K562 (cell line): ENCODE measurements around the gene CLK4. TPM values are rescaled to one million over a fixed set of nuclear protein-coding genes. Genes with fewer than 3 reads are reported as not detected.

Source experiments
- SAP30 ChIP-seq: fragments of 200-600 bp; sonication (generic); IDR thresholded peaks from 2 replicates; pipeline ENCODE4 v1.6.1; 2012; ENCODE audit warnings: borderline replicate concordance, low read depth, mild to moderate bottlenecking, moderate library complexity, low read length, control low read depth, inconsistent platforms; ENCODE audit not compliant: insufficient read depth, poor library complexity, severe bottlenecking
- ZKSCAN1 ChIP-seq: fragments of 150-350 bp; IDR thresholded peaks from 2 replicates; pipeline ENCODE4 v1.6.1; 2016; ENCODE audit warnings: low read depth, low read length
- ZNF551 ChIP-seq: fragments of 250-450 bp; sonication (Bioruptor Pico); IDR thresholded peaks from 2 replicates; pipeline ENCODE4 v1.5.0; 2021; ENCODE audit warnings: mild to moderate bottlenecking, moderate library complexity
- polyA plus RNA-seq, 8 experiments: library from polyadenylated mRNA; depleted of rRNA in 4 of 8; stranded (reverse) in 5 of 8; unstranded in 3 of 8; fragments of >200 nt; fragmentation: Nextera tagmentation in 2 of 8; fragmentation: Illumina TruSeq in 1 of 8; extraction: Ambion mirVana in 2 of 8; extraction: Trizol in 1 of 8; gene quantifications; 2 replicates each; pipeline versions ENCODE4 v1.2.1 to v1.2.3, GENCODE V29; 2011 to 2014; ENCODE audit warnings: inconsistent platforms in 1 of 8, missing spikeins in 1 of 8
- total RNA-seq, 7 experiments: library from RNA; depleted of rRNA in 6 of 7; stranded (reverse); fragments of >200 nt in 6 of 7; fragmentation: Illumina TruSeq in 2 of 7; extraction: Trizol in 2 of 7; gene quantifications; 2 replicates each; pipeline versions ENCODE4 v1.2.1 to v1.2.3, GENCODE V29; 2011 to 2021; ENCODE audit warnings: low replicate concordance in 1 of 7
- TF ChIP-seq, protein P1 (sequence below): fragments of 450-650 bp; formaldehyde crosslinking; IDR thresholded peaks from 2 replicates; pipeline ENCODE4 v1.4.0; 2022; ENCODE audit warnings: mild to moderate bottlenecking, moderate library complexity
- TF ChIP-seq, protein P2 (sequence below): fragments of 250-450 bp; sonication (Bioruptor Pico); IDR thresholded peaks from 2 replicates; pipeline ENCODE4 v1.4.0; 2020; ENCODE audit warnings: mild to moderate bottlenecking, moderate library complexity

Gene CLK4
- total and polyA plus RNA-seq, 9 of the 15 experiments (the other 6 are each of a cell fraction or from before 2014, with no cell fraction given): 10.5 to 23.1 (median 13.9) TPM

DNA sequence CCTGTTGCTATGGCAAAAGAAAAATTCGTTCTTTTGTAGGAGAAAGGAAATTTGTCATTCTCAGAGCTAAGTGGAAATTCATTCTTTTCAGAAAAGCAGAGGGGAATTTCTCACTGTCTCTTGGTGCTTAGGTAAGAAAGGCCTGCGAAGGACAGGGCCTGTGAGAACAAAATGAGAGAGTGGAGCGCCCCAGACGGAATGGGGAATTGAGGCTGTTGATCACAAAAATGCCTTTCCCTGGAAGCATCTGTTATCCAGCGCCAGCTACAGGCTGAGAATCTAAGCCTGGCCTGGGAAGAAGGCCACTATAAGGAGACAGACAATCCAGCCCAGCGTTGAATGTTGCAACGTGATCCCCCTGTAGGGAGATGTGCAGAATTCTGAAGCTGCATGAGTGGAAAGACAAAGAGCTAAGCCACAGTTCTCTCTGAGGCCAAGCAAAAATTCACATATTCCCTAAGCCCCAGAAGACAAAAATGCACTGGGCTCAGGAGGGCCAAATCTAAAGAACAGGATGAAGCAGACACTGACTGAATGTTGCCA is 44.8 kb upstream of the CLK4 start (continued):
- TF ChIP-seq, protein P1, sequence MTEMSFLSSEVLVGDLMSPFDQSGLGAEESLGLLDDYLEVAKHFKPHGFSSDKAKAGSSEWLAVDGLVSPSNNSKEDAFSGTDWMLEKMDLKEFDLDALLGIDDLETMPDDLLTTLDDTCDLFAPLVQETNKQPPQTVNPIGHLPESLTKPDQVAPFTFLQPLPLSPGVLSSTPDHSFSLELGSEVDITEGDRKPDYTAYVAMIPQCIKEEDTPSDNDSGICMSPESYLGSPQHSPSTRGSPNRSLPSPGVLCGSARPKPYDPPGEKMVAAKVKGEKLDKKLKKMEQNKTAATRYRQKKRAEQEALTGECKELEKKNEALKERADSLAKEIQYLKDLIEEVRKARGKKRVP (CRISPR knock-in tag): no peak
- TF ChIP-seq, protein P2, sequence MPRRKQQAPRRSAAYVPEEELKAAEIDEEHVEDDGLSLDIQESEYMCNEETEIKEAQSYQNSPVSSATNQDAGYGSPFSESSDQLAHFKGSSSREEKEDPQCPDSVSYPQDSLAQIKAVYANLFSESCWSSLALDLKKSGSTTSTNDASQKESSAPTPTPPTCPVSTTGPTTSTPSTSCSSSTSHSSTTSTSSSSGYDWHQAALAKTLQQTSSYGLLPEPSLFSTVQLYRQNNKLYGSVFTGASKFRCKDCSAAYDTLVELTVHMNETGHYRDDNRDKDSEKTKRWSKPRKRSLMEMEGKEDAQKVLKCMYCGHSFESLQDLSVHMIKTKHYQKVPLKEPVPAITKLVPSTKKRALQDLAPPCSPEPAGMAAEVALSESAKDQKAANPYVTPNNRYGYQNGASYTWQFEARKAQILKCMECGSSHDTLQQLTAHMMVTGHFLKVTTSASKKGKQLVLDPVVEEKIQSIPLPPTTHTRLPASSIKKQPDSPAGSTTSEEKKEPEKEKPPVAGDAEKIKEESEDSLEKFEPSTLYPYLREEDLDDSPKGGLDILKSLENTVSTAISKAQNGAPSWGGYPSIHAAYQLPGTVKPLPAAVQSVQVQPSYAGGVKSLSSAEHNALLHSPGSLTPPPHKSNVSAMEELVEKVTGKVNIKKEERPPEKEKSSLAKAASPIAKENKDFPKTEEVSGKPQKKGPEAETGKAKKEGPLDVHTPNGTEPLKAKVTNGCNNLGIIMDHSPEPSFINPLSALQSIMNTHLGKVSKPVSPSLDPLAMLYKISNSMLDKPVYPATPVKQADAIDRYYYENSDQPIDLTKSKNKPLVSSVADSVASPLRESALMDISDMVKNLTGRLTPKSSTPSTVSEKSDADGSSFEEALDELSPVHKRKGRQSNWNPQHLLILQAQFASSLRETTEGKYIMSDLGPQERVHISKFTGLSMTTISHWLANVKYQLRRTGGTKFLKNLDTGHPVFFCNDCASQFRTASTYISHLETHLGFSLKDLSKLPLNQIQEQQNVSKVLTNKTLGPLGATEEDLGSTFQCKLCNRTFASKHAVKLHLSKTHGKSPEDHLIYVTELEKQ (CRISPR knock-in tag): no peak
- no peak for TF ChIP-seq ZNF551 (CRISPR knock-in tag)
- TF ChIP-seq SAP30: no peak
- no peak for TF ChIP-seq ZKSCAN1
